ENCODE data around the gene BICC1.

- no peak for TF ChIP-seq CTCF (conservative IDR thresholded peaks at IDR 0.05; ENCODE audit: low read depth, low read length)
- TF ChIP-seq POLR2A (IDR thresholded peaks at IDR 0.05; ENCODE audit: low read depth, low read length), result no peak
- TF ChIP-seq FOS (IDR thresholded peaks at IDR 0.05; ENCODE audit: low read depth, low read length), result no peak
- TF ChIP-seq RFX5 (IDR thresholded peaks at IDR 0.05; ENCODE audit: low read depth, low read length), result peak; percentile 43; the same call in 1 of the 2 replicates
- TF ChIP-seq USF2 (IDR thresholded peaks at IDR 0.05; ENCODE audit: low read depth, low read length), result no peak
- no peak for TF ChIP-seq CEBPB (IDR thresholded peaks at IDR 0.05; ENCODE audit: low read depth, low read length)
- no peak for TF ChIP-seq SMC3 (IDR thresholded peaks at IDR 0.05; ENCODE audit: low read depth, low read length)
- TF ChIP-seq MAFK (IDR thresholded peaks at IDR 0.05; ENCODE audit: low read depth, low read length), result no peak
- no peak for TF ChIP-seq RCOR1 (IDR thresholded peaks at IDR 0.05; ENCODE audit: insufficient replicate concordance, low read length)
Observed at GRCh38 chr10:58518775-58519174, 6.1 kb downstream of the BICC1 start.

Measured in IMR-90 (cell line).